ENCODE data around the gene ZNF236. TPM values are rescaled to one million over a fixed set of nuclear protein-coding genes. Genes with fewer than 3 reads are reported as not detected.

ZNF236 gene
- total RNA-seq, 2 experiments from 2014 or later, result 25.7 to 27.9 TPM

DNA sequence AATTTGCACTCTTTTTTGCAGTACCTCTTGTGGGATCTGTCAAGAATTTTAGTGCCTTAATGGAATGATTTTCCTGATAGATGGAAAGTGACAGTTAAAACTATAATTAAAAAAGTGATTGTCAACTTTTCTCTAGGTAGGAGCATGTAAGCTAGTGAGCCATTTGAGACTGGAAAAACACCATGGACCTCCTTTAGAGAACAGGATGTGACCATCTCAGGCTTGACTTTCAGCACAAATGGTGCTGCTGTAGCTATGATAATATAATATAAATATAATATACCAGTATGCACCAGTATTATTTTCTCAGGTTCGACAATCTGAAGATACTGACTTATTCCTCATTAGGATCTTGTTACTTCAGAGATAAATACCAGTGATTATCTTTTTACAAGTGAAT lies 27.8 kb downstream of the ZNF236 start:
- H3K4me3 Mint-ChIP-seq, result no peak overlapping the region
- H3K27me3 ChIP-seq (ENCODE audit: control insufficient read depth in 1 of 2, insufficient read depth in 2 of 2, low read length in 2 of 2), result no peaks in the 10 kb centered on the region
- no peak overlapping the region for H3K27ac Mint-ChIP-seq
- no peak overlapping the region for H3K27ac ChIP-seq (ENCODE audit: low read depth in 1 of 2, low read length in 2 of 2)
- peaks cover 23% of the 10 kb centered on the region for H3K36me3 Mint-ChIP-seq (ENCODE audit: low read depth)
- no peaks in the 10 kb centered on the region for H3K9me3 ChIP-seq (ENCODE audit: control insufficient read depth in 1 of 2, insufficient read depth in 1 of 2, low read length in 2 of 2)
- POLR2A ChIA-PET, result no interaction called here
- H3K4me1 ChIP-seq (ENCODE audit: insufficient read depth, low read length), result no peaks in the 10 kb centered on the region
- no peak overlapping the region for H3K4me3 ChIP-seq (ENCODE audit: low read length)
- H3K9me3 Mint-ChIP-seq, result no peaks in the 10 kb centered on the region
- DNase-seq, result no peak
- intact Hi-C loops (cut with DNase I, micrococcal nuclease), result no loop called here
- no peaks in the 10 kb centered on the region for H3K27me3 Mint-ChIP-seq
- TF ChIP-seq, protein P1, sequence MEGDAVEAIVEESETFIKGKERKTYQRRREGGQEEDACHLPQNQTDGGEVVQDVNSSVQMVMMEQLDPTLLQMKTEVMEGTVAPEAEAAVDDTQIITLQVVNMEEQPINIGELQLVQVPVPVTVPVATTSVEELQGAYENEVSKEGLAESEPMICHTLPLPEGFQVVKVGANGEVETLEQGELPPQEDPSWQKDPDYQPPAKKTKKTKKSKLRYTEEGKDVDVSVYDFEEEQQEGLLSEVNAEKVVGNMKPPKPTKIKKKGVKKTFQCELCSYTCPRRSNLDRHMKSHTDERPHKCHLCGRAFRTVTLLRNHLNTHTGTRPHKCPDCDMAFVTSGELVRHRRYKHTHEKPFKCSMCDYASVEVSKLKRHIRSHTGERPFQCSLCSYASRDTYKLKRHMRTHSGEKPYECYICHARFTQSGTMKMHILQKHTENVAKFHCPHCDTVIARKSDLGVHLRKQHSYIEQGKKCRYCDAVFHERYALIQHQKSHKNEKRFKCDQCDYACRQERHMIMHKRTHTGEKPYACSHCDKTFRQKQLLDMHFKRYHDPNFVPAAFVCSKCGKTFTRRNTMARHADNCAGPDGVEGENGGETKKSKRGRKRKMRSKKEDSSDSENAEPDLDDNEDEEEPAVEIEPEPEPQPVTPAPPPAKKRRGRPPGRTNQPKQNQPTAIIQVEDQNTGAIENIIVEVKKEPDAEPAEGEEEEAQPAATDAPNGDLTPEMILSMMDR (IDR thresholded peaks at IDR 0.05), result no peak
- peaks cover 25% of the 10 kb centered on the region for H3K4me1 Mint-ChIP-seq (ENCODE audit: low read depth)
- CTCF ChIA-PET, result interaction anchor here (1.2 kb wide), 1 partner anchor 11 kb away, joined by 4 read pairs; no protein-coding TSS in a partner anchor
- H3K36me3 ChIP-seq (ENCODE audit: insufficient read depth, low read length), result peaks cover 5% of the 10 kb centered on the region
- no peak for ATAC-seq (ENCODE audit: poor library complexity)

DNA sequence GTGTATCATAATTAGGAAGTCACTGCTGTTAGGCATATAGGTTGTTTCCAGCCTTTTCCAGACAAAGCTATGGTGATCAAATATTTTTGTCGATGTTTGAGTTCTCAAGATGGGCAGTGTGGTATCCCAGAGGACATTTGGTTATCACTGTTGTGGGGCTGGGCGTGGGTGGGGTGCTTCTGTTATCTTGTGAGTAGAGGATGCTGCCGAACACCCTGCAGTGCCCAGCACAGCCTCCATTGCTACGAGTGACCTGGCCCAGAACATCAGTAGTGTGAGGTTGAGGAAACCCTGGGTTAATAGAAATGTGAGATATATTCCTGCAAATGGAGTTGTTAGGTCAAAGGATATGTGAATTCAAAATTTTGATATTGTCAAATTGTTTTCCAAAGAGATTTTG lies 33.2 kb downstream of the ZNF236 start:
- H3K9me3 Mint-ChIP-seq, result no peaks in the 10 kb centered on the region
- ChIA-PET POLR2A (no interaction called here), CTCF (no interaction called here)
- peak overlapping the region; percentile 15 for H3K27ac Mint-ChIP-seq
- intact Hi-C loops (cut with DNase I, micrococcal nuclease), result no loop called here
- Histone ChIP-seq H3K36me3 (ENCODE audit: insufficient read depth, low read length) (peaks cover 12% of the 10 kb centered on the region), H3K27me3 (ENCODE audit: control insufficient read depth in 1 of 2, insufficient read depth in 2 of 2, low read length in 2 of 2) (no peaks in the 10 kb centered on the region), H3K4me3 (ENCODE audit: low read length) (no peak overlapping the region), H3K27ac (ENCODE audit: low read depth in 1 of 2, low read length in 2 of 2) (no peak overlapping the region), H3K4me1 (ENCODE audit: insufficient read depth, low read length) (peaks cover 11% of the 10 kb centered on the region), H3K9me3 (ENCODE audit: control insufficient read depth in 1 of 2, insufficient read depth in 1 of 2, low read length in 2 of 2) (no peaks in the 10 kb centered on the region)
- H3K27me3 Mint-ChIP-seq, result no peaks in the 10 kb centered on the region
- H3K4me1 Mint-ChIP-seq (ENCODE audit: low read depth), result peaks cover 25% of the 10 kb centered on the region
- no peak for DNase-seq
- no peak overlapping the region for H3K4me3 Mint-ChIP-seq
- TF ChIP-seq, protein P1 (IDR thresholded peaks at IDR 0.05), result no peak
- no peak for ATAC-seq (ENCODE audit: poor library complexity)
- peaks cover 58% of the 10 kb centered on the region for H3K36me3 Mint-ChIP-seq (ENCODE audit: low read depth)

DNA sequence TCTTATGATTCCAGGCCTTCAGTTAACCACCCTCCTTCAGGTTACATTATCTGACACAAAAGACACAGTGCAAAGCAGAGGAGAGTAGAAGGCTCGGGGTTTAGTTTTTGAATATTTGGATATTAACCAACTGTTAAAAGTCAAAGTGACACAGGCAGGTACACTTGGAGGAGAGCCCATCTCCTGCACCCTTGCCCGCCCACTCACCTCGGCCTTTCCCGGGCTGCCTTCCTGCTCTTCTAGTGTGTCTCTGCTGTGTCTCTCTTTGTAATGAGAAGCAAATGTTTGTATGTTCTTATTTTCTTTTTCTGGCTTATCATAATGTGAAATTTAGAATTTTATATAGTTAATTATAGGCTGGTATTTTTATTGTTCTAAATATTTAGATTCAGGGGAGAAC lies 35.1 kb downstream of the ZNF236 start:
- Mint-ChIP-seq H3K4me3 (no peak overlapping the region), H3K36me3 (ENCODE audit: low read depth) (peaks cover 58% of the 10 kb centered on the region), H3K27ac (no peak overlapping the region), H3K4me1 (ENCODE audit: low read depth) (peaks cover 27% of the 10 kb centered on the region), H3K27me3 (no peaks in the 10 kb centered on the region), H3K9me3 (no peaks in the 10 kb centered on the region)
- ChIA-PET CTCF (no interaction called here), POLR2A (no interaction called here)
- intact Hi-C loops (cut with DNase I, micrococcal nuclease), result no loop called here
- DNase-seq (no peak), ATAC-seq (ENCODE audit: poor library complexity) (no peak)
- H3K9me3 ChIP-seq (ENCODE audit: control insufficient read depth in 1 of 2, insufficient read depth in 1 of 2, low read length in 2 of 2), result no peaks in the 10 kb centered on the region
- no peak overlapping the region for H3K4me3 ChIP-seq (ENCODE audit: low read length)
- H3K27ac ChIP-seq (ENCODE audit: low read depth in 1 of 2, low read length in 2 of 2), result no peak overlapping the region
- TF ChIP-seq, protein P1 (IDR thresholded peaks at IDR 0.05), result no peak
- peaks cover 11% of the 10 kb centered on the region for H3K4me1 ChIP-seq (ENCODE audit: insufficient read depth, low read length)
- H3K36me3 ChIP-seq (ENCODE audit: insufficient read depth, low read length), result peaks cover 29% of the 10 kb centered on the region
- no peaks in the 10 kb centered on the region for H3K27me3 ChIP-seq (ENCODE audit: control insufficient read depth in 1 of 2, insufficient read depth in 2 of 2, low read length in 2 of 2)
